Upper lobe of left lung (tissue), 4 donors: ENCODE data around the gene MGLL.

Experiments used
- CTCF ChIP-seq, 6 experiments: fragments of 450-650 bp in 4 of 6; fragments of 200-600 bp in 2 of 6; sonication (generic) in 2 of 6; IDR thresholded peaks; one replicate each; pipeline ENCODE4 v1.5.1; 2016 to 2019; ENCODE audit warnings: antibody characterized with exemption in 6 of 6
- EP300 ChIP-seq, 4 donors: sonication (generic); formaldehyde crosslinking; IDR thresholded peaks; one replicate each; pipeline ENCODE4 v1.5.1; 2017; ENCODE audit warnings: antibody characterized with exemption in 4 of 4, control low read depth in 2 of 4
- POLR2A ChIP-seq, 4 donors: fragments of 450-650 bp; IDR thresholded peaks; one replicate each; pipeline ENCODE4 v1.5.1; 2016 to 2017; ENCODE audit warnings: antibody characterized with exemption in 4 of 4, mild to moderate bottlenecking in 2 of 4
- POLR2AphosphoS5 ChIP-seq, 2 donors: sonication (generic); formaldehyde crosslinking; IDR thresholded peaks; one replicate each; pipeline ENCODE4 v1.5.1; 2017; ENCODE audit warnings: antibody characterized with exemption in 2 of 2

GRCh38 chr3:127819656-127820055 is 2.7 kb downstream of the MGLL start:
- TF ChIP-seq CTCF (IDR thresholded peaks at IDR 0.05) (no peak), EP300 (IDR thresholded peaks at IDR 0.05) (no peak), POLR2A (IDR thresholded peaks at IDR 0.05) (no peak), POLR2AphosphoS5 (IDR thresholded peaks at IDR 0.05) (no peak)
